Measurements from ENCODE around the gene SMIM10L1. TPM values are rescaled to one million over a fixed set of nuclear protein-coding genes. Genes with fewer than 3 reads are reported as not detected.

SMIM10L1 gene
- total RNA-seq, 1 donor from 2014 or later, result 8.6 TPM

DNA sequence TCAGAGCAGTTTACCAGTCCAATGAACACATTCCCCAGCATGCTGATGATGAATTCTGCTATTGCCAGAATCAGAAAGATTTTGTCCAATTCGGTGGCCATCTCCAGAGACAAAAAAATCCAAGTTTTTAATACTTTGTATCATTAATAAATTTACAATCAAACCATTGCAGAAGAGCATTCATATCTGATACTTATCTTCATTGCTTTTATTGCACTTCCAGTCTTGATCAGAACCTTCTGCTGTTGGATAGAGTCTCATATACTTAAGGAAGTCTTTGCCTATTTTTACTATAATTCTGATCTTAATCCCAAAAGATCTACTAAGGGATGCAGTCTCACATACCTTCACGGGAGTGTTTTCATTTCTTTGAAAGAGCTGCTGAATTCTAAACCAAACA lies 15.8 kb downstream of the SMIM10L1 start, which contains the start of gene TAS2R42:
TSS of gene TAS2R42 (minus strand) at position 101 of the 400 bp plus-strand sequence. CDS start at position 101, 0 bp downstream.
- no peaks in the 10 kb centered on the region for H3K4me1 ChIP-seq
- intact Hi-C loops (cut with DNase I), result no loop called here
- no peak within 1 kb of the TSS for H3K4me3 ChIP-seq
- H3K27me3 ChIP-seq, result no peaks in the 10 kb centered on the region
- DNase-seq (no peak), ATAC-seq (no peak)
- H3K36me3 ChIP-seq, result no peaks in the 10 kb centered on the region
- H3K9me3 ChIP-seq, result no peaks in the 10 kb centered on the region
- no peak within 1 kb of the TSS for H3K27ac ChIP-seq
- TF ChIP-seq, protein P1, sequence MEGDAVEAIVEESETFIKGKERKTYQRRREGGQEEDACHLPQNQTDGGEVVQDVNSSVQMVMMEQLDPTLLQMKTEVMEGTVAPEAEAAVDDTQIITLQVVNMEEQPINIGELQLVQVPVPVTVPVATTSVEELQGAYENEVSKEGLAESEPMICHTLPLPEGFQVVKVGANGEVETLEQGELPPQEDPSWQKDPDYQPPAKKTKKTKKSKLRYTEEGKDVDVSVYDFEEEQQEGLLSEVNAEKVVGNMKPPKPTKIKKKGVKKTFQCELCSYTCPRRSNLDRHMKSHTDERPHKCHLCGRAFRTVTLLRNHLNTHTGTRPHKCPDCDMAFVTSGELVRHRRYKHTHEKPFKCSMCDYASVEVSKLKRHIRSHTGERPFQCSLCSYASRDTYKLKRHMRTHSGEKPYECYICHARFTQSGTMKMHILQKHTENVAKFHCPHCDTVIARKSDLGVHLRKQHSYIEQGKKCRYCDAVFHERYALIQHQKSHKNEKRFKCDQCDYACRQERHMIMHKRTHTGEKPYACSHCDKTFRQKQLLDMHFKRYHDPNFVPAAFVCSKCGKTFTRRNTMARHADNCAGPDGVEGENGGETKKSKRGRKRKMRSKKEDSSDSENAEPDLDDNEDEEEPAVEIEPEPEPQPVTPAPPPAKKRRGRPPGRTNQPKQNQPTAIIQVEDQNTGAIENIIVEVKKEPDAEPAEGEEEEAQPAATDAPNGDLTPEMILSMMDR (IDR thresholded peaks at IDR 0.05), result no peak

DNA sequence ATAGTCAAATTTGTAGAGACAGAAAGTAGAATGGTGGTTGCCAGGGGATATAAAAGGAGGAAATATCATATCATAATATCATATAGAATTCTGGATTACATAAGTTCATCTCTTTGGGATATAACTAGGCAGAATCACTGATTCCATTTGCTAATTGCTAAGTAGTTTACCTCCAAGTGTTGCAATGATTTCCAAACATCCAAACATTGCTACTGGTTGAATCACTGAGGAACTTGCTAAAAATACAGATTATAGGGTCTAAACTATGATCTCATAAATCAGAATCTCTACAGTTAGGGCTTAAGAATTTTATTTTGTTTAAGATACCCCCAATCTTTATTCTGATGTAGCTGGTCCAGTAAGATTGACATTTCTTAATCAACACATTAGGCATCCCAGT lies 31.8 kb downstream of the SMIM10L1 start:
- H3K36me3 ChIP-seq, result no peaks in the 10 kb centered on the region
- H3K27ac ChIP-seq, result no peak overlapping the region
- DNase-seq (no peak), ATAC-seq (no peak)
- H3K4me3 ChIP-seq, result no peak overlapping the region
- intact Hi-C loops (cut with DNase I), result no loop called here
- TF ChIP-seq, protein P1 (IDR thresholded peaks at IDR 0.05), result no peak
- no peaks in the 10 kb centered on the region for H3K9me3 ChIP-seq
- H3K27me3 ChIP-seq, result no peaks in the 10 kb centered on the region
- no peaks in the 10 kb centered on the region for H3K4me1 ChIP-seq

DNA sequence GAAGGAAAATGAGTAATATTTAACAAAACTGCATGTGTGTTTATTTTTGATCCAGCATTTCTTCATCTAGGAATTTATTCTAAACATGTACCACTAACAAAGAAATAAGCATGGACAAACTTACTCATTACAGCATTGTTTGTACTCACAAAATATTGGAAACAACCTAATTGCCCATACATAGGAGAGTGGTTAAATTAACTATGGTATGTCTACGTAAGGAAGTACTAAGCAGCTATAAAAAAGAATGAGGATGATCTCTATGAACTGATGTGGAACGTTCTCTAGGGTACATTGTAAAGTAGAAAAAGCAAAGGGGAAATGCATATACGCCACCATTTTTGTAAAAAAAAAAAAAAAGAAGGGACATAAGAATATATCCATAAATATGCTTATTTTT lies 33.2 kb downstream of the SMIM10L1 start:
- H3K27ac ChIP-seq, result no peak overlapping the region
- no peaks in the 10 kb centered on the region for H3K27me3 ChIP-seq
- TF ChIP-seq, protein P1 (IDR thresholded peaks at IDR 0.05), result no peak
- intact Hi-C loops (cut with DNase I), result no loop called here
- ATAC-seq (no peak), DNase-seq (no peak)
- no peaks in the 10 kb centered on the region for H3K9me3 ChIP-seq
- H3K4me3 ChIP-seq, result no peak overlapping the region
- H3K36me3 ChIP-seq, result no peaks in the 10 kb centered on the region
- H3K4me1 ChIP-seq, result no peaks in the 10 kb centered on the region

DNA sequence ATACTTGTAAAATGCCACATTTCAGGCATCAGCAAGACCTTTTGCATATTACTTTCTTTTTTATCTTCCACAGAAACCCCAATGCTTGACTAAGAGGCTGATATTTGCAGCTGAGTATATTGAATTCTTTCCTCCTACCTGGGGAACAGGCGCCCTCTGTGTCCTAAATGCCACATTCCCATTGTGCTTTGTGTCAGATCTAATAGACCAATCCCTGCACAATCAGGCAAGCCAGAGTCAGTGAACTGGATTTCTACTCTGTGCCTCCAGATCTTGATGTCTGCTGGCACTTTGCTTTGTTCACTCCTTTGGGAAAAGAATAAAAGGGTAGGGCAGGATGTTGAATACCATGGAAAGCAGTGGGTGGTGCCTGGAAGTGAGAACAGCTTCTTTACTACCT lies 38.1 kb downstream of the SMIM10L1 start:
- Histone ChIP-seq H3K36me3 (no peaks in the 10 kb centered on the region), H3K9me3 (no peaks in the 10 kb centered on the region), H3K27ac (no peak overlapping the region), H3K4me1 (no peaks in the 10 kb centered on the region), H3K27me3 (no peaks in the 10 kb centered on the region), H3K4me3 (no peak overlapping the region)
- DNase-seq (no peak), ATAC-seq (no peak)
- intact Hi-C loops (cut with DNase I), result no loop called here
- TF ChIP-seq, protein P1 (IDR thresholded peaks at IDR 0.05), result no peak

Other genes with a start within 250 kb of the SMIM10L1 start
- not detected for gene PRH2, start 242.0 kb upstream of the SMIM10L1 start, total RNA-seq
- 2.5 TPM for gene TAS2R14, start 231.9 kb upstream of the SMIM10L1 start, total RNA-seq
- gene TAS2R50, start 184.3 kb upstream of the SMIM10L1 start, total RNA-seq, result 0.55 TPM
- gene TAS2R20, start 172.9 kb upstream of the SMIM10L1 start, total RNA-seq, result 1.2 TPM
- gene TAS2R19, start 148.6 kb upstream of the SMIM10L1 start, total RNA-seq, result 3.2 TPM
- gene TAS2R31, start 139.8 kb upstream of the SMIM10L1 start, total RNA-seq, result 3.0 TPM
- 1.3 TPM for gene TAS2R46, start 108.9 kb upstream of the SMIM10L1 start, total RNA-seq
- gene TAS2R43, start 78.9 kb upstream of the SMIM10L1 start, total RNA-seq, result not detected
- gene TAS2R30, start 36.5 kb upstream of the SMIM10L1 start, total RNA-seq, result 2.9 TPM
- gene TAS2R42, start 15.7 kb downstream of the SMIM10L1 start, total RNA-seq, result not detected
- gene PRB3, start 98.5 kb downstream of the SMIM10L1 start, total RNA-seq, result not detected
- not detected for gene PRB4, start 139.2 kb downstream of the SMIM10L1 start, total RNA-seq
- gene PRB2, start 224.4 kb downstream of the SMIM10L1 start, total RNA-seq, result not detected

Measured in upper lobe of right lung (tissue), 1 donor.